Stimulated activated CD4-positive, alpha-beta T cell treated with anti-CD3 and anti-CD28 coated beads, Interleukin-15, amount 100 ng/mL, for 24 hours (primary cell): ENCODE data around the gene VPS26A.

Experiments
- DNase-seq: peaks from one replicate; pipeline ENCODE4 v3.0.0-alpha.2; 2020

The VPS26A gene

GRCh38 chr10:69123747-69124562 is at the start of gene VPS26A:
Gene VPS26A (plus strand): TSS chr10:69124178. CDS start chr10:69124278, 100 bp downstream.
- DNase-seq, result peak; percentile 99

GRCh38 chr10:69074532-69074931 is 49.4 kb upstream of the VPS26A start:
- DNase-seq, result no peak

DNA sequence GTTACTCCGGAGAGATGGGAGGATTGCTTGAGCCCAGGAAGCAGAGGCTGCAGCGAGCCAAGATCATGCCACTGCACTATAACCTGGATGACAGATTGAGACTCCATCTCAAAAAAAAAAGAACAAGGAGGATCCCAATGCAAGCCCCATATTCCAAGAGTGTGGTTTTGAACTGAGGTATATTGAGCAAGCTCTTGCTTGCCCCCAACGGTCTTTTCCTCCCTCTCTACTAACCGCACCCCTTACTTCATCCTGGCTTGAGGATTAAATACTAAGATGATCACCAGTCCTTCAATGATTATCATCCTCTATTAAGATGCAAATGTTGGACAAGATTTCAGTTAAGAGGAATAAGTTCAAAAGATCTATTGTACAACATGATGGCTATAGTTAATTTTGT is 48.5 kb upstream of the VPS26A start:
- DNase-seq, result no peak

DNA sequence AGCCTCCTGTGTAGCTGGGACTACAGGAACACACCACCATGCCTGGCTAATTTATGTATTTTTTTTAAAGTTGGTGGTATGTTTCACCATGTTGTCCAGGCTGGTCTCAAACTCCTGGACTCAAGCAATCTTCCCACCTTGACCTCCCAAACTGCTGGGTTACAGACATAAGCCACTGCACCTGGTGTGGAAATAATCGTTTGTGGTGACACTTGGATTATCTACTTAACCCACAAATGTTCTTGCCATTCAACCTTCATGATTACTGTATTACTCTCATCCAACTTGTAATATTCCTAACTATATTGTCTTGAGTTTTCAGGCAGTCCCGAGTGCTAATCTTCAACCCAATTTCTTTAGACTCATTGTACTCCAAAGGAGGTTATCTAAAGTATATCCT is 45.7 kb upstream of the VPS26A start:
- no peak for DNase-seq

DNA sequence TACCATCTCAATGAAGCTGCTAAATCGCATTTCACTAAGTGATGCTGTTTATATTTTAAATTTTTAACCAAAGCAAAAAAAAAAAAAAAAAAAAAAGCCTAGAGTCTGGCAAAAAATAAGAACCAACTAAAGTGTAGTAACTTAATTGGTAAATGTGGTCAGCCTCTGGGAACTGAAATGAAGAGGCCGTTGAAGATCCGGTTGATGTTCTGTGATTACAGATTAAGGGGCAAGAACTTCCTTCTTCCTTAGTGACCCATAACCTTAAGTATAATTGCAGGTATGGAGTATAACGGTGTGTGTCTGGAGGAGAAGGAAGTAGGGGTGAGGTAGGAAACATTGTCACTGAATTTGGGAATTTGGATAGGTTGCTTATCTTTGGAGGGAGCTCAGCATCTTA is 43.8 kb upstream of the VPS26A start:
- DNase-seq, result no peak

DNA sequence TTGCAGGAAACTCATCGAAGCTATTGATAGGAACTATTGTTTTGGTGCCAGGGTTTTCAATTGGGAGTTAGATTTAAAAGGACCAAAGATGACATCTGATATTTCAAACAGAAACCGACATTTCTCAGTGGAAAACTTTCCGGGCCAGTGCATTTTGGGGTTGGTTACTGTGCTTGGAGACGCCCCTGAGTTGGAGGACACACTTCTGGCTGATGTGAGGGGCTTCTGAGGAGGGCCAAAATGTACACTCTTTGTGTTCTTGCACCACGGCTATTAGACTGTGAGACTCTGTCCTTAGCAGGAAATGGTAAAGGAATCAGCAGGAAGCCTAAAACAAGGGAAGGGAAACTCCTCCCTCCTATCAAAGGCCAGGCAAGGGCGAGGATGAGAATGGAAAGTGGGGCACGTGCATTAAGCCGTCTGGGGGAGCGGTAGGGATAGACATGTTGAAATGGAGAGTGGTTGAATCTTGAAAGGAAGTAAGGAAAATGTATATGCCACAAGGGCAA is 37.9 kb upstream of the VPS26A start:
- DNase-seq, result no peak

GRCh38 chr10:69087590-69088470 is 36.1 kb upstream of the VPS26A start, which contains the start of gene SRGN:
Gene SRGN (plus strand): TSS chr10:69088103. CDS start chr10:69088158, 55 bp downstream.
- peak; percentile 82 for DNase-seq

- DNase-seq, result peak; percentile 28
Observed at GRCh38 chr10:69088471-69088769, 35.6 kb upstream of the VPS26A start.

GRCh38 chr10:69088801-69089501 is 35.0 kb upstream of the VPS26A start:
- DNase-seq, result peak; percentile 18

GRCh38 chr10:69089638-69090599 is 34.1 kb upstream of the VPS26A start:
- DNase-seq, result peak; percentile 87

DNA sequence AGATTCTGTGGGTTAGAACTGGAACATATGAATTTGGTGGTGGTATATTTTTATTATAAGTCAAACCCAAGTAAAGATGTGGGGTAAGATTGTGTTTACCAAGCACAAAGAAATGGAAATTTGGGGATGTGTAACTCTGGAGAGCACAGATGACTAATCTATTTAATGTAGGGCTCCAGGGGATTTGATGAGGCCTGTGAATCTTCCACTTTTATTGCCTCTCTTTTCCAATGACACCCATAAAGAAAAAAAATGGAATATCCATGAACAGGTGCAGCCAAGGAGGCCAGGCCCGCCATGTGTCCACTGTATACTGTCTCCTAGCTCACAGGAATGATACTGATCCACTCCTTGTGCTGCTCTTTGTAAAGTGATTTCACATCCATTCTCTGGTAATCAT is 33.3 kb upstream of the VPS26A start:
- no peak for DNase-seq

- no peak for DNase-seq
Observed at GRCh38 chr10:69091143-69091651, 32.8 kb upstream of the VPS26A start.

DNA sequence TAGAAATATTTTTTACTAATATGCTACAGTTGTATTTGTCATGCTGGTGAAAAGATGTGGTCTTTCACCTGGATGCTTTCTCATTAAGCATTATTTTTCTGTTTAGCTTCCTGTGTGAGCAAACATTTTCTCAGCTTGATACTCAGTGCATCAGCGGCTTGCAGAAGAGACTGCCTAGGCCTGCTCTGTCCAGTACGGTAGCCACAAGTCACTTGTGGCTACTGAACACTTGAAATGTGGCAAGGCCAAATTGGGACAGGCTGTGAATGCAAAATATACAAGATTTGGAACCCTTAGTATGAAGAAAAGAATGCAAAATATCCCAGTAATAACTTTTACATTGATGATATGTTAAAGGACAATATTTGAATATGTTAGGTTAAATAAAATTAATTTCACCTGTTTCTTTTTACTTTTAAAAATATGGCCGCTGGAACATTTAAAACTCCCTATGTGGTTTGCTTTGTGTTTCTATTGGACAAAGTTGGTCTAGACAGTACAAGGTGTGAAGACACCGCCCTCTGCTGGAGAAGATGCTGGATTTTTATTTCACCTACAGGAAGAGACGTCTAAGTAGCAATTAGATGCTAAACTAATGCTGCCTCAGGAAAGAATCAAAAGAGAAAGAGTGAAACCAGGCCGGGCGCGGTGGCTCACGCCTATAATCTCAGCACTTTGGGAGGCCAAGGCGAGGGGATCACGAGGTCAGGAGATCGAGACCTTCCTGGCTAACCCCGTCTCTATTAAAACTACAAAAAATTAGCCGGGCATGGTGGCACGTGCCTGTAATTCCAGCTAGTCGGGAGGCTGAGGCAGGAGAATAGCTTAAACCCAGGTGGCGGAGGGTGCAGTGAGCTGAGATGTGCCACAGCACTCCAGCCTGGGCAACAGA is 30.8 kb upstream of the VPS26A start:
- DNase-seq, result peak; percentile 86

- DNase-seq, result no peak
Observed at GRCh38 chr10:69093933-69094332, 30.0 kb upstream of the VPS26A start.

DNA sequence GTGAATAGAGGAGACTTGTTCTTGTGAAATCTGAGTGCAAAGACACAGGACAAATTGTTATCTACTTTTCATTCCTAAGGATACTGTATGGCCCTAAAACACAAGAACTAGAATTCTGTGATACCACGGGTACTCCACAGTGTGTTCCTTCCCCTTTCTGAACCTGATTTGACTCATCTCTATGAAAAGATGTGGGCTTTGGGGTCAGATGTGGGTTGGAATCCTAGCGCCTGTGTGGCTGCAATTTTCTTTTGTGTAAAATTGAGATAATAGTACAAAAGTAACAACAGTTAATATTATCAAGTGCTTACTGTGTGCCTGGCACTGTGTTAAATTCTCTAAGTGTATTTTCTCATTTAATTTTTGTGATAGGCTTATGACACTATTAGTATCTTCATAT is 27.9 kb upstream of the VPS26A start:
- DNase-seq, result no peak

DNA sequence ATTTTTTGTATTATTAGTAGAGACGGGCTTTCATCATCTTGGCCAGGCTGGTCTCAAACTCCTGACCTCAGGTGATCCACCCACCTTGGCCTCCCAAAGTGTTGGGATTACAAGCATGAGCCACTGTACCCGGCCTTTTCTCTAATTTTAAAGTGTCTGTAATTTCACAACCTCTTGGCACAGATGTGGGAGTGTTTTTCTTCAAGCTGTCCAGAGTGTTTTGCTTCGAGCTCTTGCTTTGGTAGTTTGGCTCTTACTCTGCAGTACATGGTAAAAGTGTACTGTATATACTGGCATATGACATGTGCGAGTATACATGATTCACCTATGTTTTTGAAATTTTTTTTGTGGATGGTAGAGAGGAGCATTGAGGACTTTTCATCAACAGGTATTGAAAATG is 26.2 kb upstream of the VPS26A start:
- no peak for DNase-seq

- DNase-seq, result no peak
Observed at GRCh38 chr10:69100136-69100872, 23.7 kb upstream of the VPS26A start.

- peak; percentile 36 for DNase-seq
Observed at GRCh38 chr10:69101451-69102095, 22.4 kb upstream of the VPS26A start.

GRCh38 chr10:69102440-69102839 is 21.5 kb upstream of the VPS26A start:
- no peak for DNase-seq
